SK-N-SH (cell line): Measurements from ENCODE around the gene DLG2.

Experiments
- EP300 ChIP-seq, 2 experiments: IDR thresholded peaks; 2 replicates each; pipeline versions ENCODE4 v1.4.0 to v1.6.1; 2012; ENCODE audit warnings: borderline replicate concordance in 1 of 2, low read depth in 1 of 2, low read length in 1 of 2
- EZH2phosphoT487 ChIP-seq: fragments of 200-600 bp; sonication (generic); IDR thresholded peaks from 2 replicates; pipeline ENCODE4 v1.6.1; 2017; ENCODE audit warnings: low read depth, mixed run types, mild to moderate bottlenecking, antibody characterized with exemption, moderate library complexity, borderline replicate concordance
- MXI1 ChIP-seq: IDR thresholded peaks from 2 replicates; pipeline ENCODE4 v1.6.1; 2012; ENCODE audit warnings: mild to moderate bottlenecking, low read depth, low read length, improper control_type of control experiment
- POLR2AphosphoS5 ChIP-seq: IDR thresholded peaks from 2 replicates; pipeline ENCODE4 v1.6.1; 2012; ENCODE audit warnings: low read depth, low read length
- RCOR1 ChIP-seq: fragments of 150-350 bp; IDR thresholded peaks from 2 replicates; pipeline ENCODE4 v1.6.1; 2017; ENCODE audit warnings: antibody characterized with exemption, low read length
- RFX5 ChIP-seq: IDR thresholded peaks from 2 replicates; pipeline ENCODE4 v1.6.1; 2012; ENCODE audit warnings: mild to moderate bottlenecking, improper control_type of control experiment, low read length
- YY1 ChIP-seq: IDR thresholded peaks from 2 replicates; pipeline ENCODE4 v1.4.0; 2012; ENCODE audit warnings: low read depth, mild to moderate bottlenecking
- TF ChIP-seq, protein P1 (sequence below): fragments of 200-600 bp; sonication (generic); IDR thresholded peaks from 2 replicates; pipeline ENCODE4 v1.6.1; 2017; ENCODE audit warnings: antibody characterized with exemption, mild to moderate bottlenecking, moderate library complexity
- TF ChIP-seq, protein P2 (sequence below): IDR thresholded peaks from 2 replicates; pipeline ENCODE4 v1.4.0; 2012; ENCODE audit warnings: low read depth, borderline replicate concordance

DNA sequence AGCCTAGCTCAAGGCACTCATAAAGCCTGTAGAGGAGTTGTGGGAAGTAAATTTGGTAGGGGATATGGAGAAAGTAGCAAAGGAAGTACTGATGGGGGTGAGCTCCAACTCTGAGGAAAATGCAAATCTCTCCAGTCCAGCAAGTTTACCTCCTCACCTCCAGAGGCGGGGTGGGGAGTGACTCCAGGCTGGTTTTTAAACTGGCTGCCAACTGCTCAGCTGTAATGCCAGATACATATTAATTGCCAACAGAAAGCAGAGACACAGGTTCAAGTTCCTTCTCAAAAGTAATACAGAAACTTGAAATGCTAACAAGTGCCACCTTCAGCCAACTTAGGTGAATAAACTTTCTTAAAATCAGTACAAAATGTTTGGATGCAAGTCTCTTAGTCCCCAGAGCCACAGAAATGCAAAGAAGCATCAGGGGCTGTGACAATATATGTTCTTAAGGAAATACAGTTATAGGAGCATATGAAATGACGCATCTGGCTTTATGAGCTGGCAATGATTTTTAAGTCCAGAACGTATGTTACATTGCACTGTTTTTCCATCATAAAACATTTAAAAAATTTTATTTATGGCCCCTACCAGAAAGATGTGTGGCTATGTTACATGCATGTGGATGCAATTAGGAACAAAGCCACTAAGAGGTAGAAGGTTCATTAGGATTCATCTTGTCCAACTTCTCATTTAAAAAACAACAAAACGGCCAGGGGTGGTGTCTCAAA is 1904.6 kb downstream of the DLG2 start:
- TF ChIP-seq RFX5: no peak
- TF ChIP-seq, protein P1, sequence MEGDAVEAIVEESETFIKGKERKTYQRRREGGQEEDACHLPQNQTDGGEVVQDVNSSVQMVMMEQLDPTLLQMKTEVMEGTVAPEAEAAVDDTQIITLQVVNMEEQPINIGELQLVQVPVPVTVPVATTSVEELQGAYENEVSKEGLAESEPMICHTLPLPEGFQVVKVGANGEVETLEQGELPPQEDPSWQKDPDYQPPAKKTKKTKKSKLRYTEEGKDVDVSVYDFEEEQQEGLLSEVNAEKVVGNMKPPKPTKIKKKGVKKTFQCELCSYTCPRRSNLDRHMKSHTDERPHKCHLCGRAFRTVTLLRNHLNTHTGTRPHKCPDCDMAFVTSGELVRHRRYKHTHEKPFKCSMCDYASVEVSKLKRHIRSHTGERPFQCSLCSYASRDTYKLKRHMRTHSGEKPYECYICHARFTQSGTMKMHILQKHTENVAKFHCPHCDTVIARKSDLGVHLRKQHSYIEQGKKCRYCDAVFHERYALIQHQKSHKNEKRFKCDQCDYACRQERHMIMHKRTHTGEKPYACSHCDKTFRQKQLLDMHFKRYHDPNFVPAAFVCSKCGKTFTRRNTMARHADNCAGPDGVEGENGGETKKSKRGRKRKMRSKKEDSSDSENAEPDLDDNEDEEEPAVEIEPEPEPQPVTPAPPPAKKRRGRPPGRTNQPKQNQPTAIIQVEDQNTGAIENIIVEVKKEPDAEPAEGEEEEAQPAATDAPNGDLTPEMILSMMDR: no peak
- no peak for TF ChIP-seq POLR2AphosphoS5
- no peak for TF ChIP-seq EP300 (IDR thresholded peaks at IDR 0.05; ENCODE audit: borderline replicate concordance in 1 of 2, low read depth in 1 of 2, low read length in 1 of 2)
- TF ChIP-seq EZH2phosphoT487: no peak
- no peak for TF ChIP-seq MXI1
- no peak for TF ChIP-seq RCOR1
- TF ChIP-seq YY1: no peak
- TF ChIP-seq, protein P2, sequence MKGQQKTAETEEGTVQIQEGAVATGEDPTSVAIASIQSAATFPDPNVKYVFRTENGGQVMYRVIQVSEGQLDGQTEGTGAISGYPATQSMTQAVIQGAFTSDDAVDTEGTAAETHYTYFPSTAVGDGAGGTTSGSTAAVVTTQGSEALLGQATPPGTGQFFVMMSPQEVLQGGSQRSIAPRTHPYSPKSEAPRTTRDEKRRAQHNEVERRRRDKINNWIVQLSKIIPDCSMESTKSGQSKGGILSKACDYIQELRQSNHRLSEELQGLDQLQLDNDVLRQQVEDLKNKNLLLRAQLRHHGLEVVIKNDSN: no peak
